Panc1 (cell line): ENCODE results near the gene PRKCA.

Experiments
- POLR2AphosphoS5 ChIP-seq: IDR thresholded peaks from 2 replicates; pipeline ENCODE4 v1.6.1; 2012; ENCODE audit warnings: mild to moderate bottlenecking, low read depth, low read length, moderate library complexity
- SIN3A ChIP-seq: IDR thresholded peaks from 2 replicates; pipeline ENCODE4 v1.6.1; 2012; ENCODE audit warnings: low read depth, mild to moderate bottlenecking, low read length, moderate library complexity, borderline replicate concordance; ENCODE audit not compliant: insufficient read depth
- TF ChIP-seq, protein P1 (sequence below): fragments of 450-650 bp; IDR thresholded peaks from 2 replicates; pipeline ENCODE4 v1.5.1; 2017; ENCODE audit warnings: mild to moderate bottlenecking

DNA sequence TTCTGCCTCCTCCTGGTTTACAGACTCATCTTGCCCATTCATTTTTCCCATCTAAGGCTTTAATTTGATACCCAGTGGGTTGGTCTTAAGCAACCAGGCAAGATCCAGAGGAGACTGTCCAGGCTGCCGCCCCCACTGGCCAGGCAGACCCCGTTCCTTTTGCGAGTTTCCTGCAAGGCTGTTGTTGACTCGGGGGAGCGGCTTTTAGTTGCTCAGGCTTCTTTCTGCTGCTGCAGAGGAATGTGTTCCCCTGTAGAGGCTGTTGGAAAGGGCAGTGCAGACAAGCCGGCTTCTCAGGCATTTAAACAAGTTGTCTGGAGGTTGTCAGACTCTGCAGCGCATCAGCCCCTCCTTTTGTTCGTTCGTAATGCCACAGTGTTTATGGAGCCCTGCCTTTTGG lies 231.2 kb downstream of the PRKCA start:
- TF ChIP-seq, protein P1, sequence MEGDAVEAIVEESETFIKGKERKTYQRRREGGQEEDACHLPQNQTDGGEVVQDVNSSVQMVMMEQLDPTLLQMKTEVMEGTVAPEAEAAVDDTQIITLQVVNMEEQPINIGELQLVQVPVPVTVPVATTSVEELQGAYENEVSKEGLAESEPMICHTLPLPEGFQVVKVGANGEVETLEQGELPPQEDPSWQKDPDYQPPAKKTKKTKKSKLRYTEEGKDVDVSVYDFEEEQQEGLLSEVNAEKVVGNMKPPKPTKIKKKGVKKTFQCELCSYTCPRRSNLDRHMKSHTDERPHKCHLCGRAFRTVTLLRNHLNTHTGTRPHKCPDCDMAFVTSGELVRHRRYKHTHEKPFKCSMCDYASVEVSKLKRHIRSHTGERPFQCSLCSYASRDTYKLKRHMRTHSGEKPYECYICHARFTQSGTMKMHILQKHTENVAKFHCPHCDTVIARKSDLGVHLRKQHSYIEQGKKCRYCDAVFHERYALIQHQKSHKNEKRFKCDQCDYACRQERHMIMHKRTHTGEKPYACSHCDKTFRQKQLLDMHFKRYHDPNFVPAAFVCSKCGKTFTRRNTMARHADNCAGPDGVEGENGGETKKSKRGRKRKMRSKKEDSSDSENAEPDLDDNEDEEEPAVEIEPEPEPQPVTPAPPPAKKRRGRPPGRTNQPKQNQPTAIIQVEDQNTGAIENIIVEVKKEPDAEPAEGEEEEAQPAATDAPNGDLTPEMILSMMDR = no peak
- TF ChIP-seq SIN3A (no peak), POLR2AphosphoS5 (no peak)
